Keratinocyte (primary cell): Measurements from ENCODE around the gene TBC1D5. TPM values are rescaled to one million over a fixed set of nuclear protein-coding genes. Genes with fewer than 3 reads are reported as not detected.

Experiments used
- DNase-seq: peaks from one replicate; pipeline ENCODE4 v3.0.0-alpha.2; 2011; ENCODE audit warnings: low read depth, missing footprints, low spot score
- FAIRE-seq: peaks from 2 replicates; lab custom pipeline; 2011; peaks lifted over from hg19 to GRCh38; lab: Jason Lieb, UNC
- H2AFZ ChIP-seq: 2 replicates; pipeline ENCODE4 v1.6.0; 2012; ENCODE audit warnings: low read length, control low read depth, inconsistent platforms; ENCODE audit not compliant: control insufficient read depth
- H3K27ac ChIP-seq: 2 replicates; pipeline ENCODE4 v1.5.1; 2011; ENCODE audit warnings: low read length; ENCODE audit not compliant: control insufficient read depth, insufficient read depth
- H3K27me3 ChIP-seq: 3 replicates; pipeline ENCODE4 v1.6.0; 2011; ENCODE audit warnings: low read length; ENCODE audit not compliant: control insufficient read depth, insufficient read depth; ENCODE audit errors: extremely low read depth
- H3K36me3 ChIP-seq, 2 experiments: 2 replicates in 1 of 2; 3 replicates in 1 of 2; pipeline ENCODE4 v1.5.1; 2011; ENCODE audit warnings: low read length in 2 of 2, mild to moderate bottlenecking in 1 of 2; ENCODE audit not compliant: control insufficient read depth in 2 of 2, insufficient read depth in 2 of 2; ENCODE audit errors: extremely low read depth in 1 of 2
- H3K4me1 ChIP-seq: 3 replicates; pipeline ENCODE4 v1.5.1; 2011; ENCODE audit warnings: low read length; ENCODE audit not compliant: control insufficient read depth, insufficient read depth; ENCODE audit errors: extremely low read depth
- H3K4me2 ChIP-seq: 3 replicates; pipeline ENCODE4 v1.6.0; 2011; ENCODE audit warnings: low read depth, low read length; ENCODE audit not compliant: control insufficient read depth, insufficient read depth; ENCODE audit errors: extremely low read depth
- H3K4me3 ChIP-seq, 3 experiments: fragments of 200-600 bp in 1 of 3; sonication (generic) in 1 of 3; 2 replicates in 2 of 3; 3 replicates in 1 of 3; pipeline ENCODE4 v1.5.1; 2011 to 2016; ENCODE audit warnings: low read length in 3 of 3, mild to moderate bottlenecking in 3 of 3, control low read depth in 2 of 3, inconsistent platforms in 1 of 3, low read depth in 1 of 3, mixed read lengths in 1 of 3, mixed run types in 1 of 3, moderate library complexity in 1 of 3; ENCODE audit not compliant: control insufficient read depth in 2 of 3, insufficient read depth in 2 of 3; ENCODE audit errors: extremely low read depth in 1 of 3
- H3K79me2 ChIP-seq: 2 replicates; pipeline ENCODE4 v1.6.0; 2012; ENCODE audit warnings: low read length; ENCODE audit not compliant: control insufficient read depth, insufficient read depth
- H3K9ac ChIP-seq: 3 replicates; pipeline ENCODE4 v1.6.0; 2011; ENCODE audit warnings: low read length; ENCODE audit not compliant: control insufficient read depth, insufficient read depth; ENCODE audit errors: extremely low read depth
- H3K9me1 ChIP-seq: 3 replicates; pipeline ENCODE4 v1.6.0; 2011; ENCODE audit warnings: low read length; ENCODE audit not compliant: control insufficient read depth, insufficient read depth; ENCODE audit errors: extremely low read depth
- H3K9me3 ChIP-seq: 2 replicates; pipeline ENCODE4 v1.5.1; 2012; ENCODE audit warnings: low read depth, low read length; ENCODE audit not compliant: control insufficient read depth
- H4K20me1 ChIP-seq: 3 replicates; pipeline ENCODE4 v1.6.0; 2011; ENCODE audit warnings: low read length; ENCODE audit not compliant: control insufficient read depth, insufficient read depth; ENCODE audit errors: extremely low read depth
- EZH2 ChIP-seq: IDR thresholded peaks from one replicate; pipeline ENCODE4 v1.6.1; 2012; ENCODE audit warnings: inconsistent platforms, mild to moderate bottlenecking, low read length, moderate library complexity
- dilution Hi-C: fragments of 300-500 bp; cut with MboI; formaldehyde crosslinking; loops from one replicate; pipeline ENCODE4 v1.7.0; 2020; ENCODE audit warnings: low sequenced_read_pairs; ENCODE audit not compliant: extremely low pct_ligation_motif_present
- polyA plus RNA-seq, 5 experiments: library from polyadenylated mRNA; depleted of rRNA in 3 of 5; stranded (reverse) in 3 of 5; stranded (forward) in 1 of 5; unstranded in 1 of 5; fragments of >200 nt; gene quantifications; 1 replicate in 1 of 5; 2 replicates in 3 of 5; 3 replicates in 1 of 5; pipeline versions ENCODE4 v1.2.1 to v1.2.3, GENCODE V29; 2011 to 2012; ENCODE audit warnings: missing spikeins in 2 of 5, low read depth in 1 of 5, low replicate concordance in 1 of 5
- TF ChIP-seq, protein P1 (sequence below), 3 experiments: IDR thresholded peaks in 1 of 3; conservative IDR thresholded peaks in 1 of 3; optimal IDR thresholded peaks in 1 of 3; 2 replicates in 2 of 3; 3 replicates in 1 of 3; pipeline versions ENCODE3 to v1.5.1; 2011; ENCODE audit warnings: low read length in 3 of 3, mild to moderate bottlenecking in 3 of 3, moderate library complexity in 2 of 3, control low read depth in 1 of 3, inconsistent platforms in 1 of 3; ENCODE audit not compliant: insufficient read depth in 2 of 3; ENCODE audit errors: extremely low read depth in 1 of 3

TBC1D5 gene
- polyA plus RNA-seq, 1 donor (not counting 4 experiments of a cell fraction or from before 2014, with no cell fraction given), result 25.8 TPM

GRCh38 chr3:17753632-17753992, 11.2 kb upstream of the TBC1D5 start:
- Histone ChIP-seq H3K9me3 (no peaks in the 10 kb centered on the region), H3K79me2 (no peaks in the 10 kb centered on the region), H3K4me1 (peaks cover 13% of the 10 kb centered on the region), H3K27ac (no peak overlapping the region), H3K4me3 (no peak overlapping the region), H3K36me3 (no peaks in the 10 kb centered on the region), H3K9me1 (no peaks in the 10 kb centered on the region), H4K20me1 (no peaks in the 10 kb centered on the region), H3K4me2 (no peak overlapping the region), H3K9ac (no peak overlapping the region), H2AFZ (no peak overlapping the region), H3K27me3 (no peaks in the 10 kb centered on the region)
- dilution Hi-C loops, result no loop called here
- TF ChIP-seq EZH2, result no peak
- TF ChIP-seq, protein P1, sequence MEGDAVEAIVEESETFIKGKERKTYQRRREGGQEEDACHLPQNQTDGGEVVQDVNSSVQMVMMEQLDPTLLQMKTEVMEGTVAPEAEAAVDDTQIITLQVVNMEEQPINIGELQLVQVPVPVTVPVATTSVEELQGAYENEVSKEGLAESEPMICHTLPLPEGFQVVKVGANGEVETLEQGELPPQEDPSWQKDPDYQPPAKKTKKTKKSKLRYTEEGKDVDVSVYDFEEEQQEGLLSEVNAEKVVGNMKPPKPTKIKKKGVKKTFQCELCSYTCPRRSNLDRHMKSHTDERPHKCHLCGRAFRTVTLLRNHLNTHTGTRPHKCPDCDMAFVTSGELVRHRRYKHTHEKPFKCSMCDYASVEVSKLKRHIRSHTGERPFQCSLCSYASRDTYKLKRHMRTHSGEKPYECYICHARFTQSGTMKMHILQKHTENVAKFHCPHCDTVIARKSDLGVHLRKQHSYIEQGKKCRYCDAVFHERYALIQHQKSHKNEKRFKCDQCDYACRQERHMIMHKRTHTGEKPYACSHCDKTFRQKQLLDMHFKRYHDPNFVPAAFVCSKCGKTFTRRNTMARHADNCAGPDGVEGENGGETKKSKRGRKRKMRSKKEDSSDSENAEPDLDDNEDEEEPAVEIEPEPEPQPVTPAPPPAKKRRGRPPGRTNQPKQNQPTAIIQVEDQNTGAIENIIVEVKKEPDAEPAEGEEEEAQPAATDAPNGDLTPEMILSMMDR (optimal IDR thresholded peaks at IDR 0.05 in 1 of 3, IDR thresholded peaks at IDR 0.05 in 1 of 3, conservative IDR thresholded peaks at IDR 0.05 in 1 of 3; ENCODE audit: extremely low read depth in 1 of 3, insufficient read depth in 2 of 3, low read length in 3 of 3), result no peak
- no peak for DNase-seq
- FAIRE-seq, result no peak

DNA sequence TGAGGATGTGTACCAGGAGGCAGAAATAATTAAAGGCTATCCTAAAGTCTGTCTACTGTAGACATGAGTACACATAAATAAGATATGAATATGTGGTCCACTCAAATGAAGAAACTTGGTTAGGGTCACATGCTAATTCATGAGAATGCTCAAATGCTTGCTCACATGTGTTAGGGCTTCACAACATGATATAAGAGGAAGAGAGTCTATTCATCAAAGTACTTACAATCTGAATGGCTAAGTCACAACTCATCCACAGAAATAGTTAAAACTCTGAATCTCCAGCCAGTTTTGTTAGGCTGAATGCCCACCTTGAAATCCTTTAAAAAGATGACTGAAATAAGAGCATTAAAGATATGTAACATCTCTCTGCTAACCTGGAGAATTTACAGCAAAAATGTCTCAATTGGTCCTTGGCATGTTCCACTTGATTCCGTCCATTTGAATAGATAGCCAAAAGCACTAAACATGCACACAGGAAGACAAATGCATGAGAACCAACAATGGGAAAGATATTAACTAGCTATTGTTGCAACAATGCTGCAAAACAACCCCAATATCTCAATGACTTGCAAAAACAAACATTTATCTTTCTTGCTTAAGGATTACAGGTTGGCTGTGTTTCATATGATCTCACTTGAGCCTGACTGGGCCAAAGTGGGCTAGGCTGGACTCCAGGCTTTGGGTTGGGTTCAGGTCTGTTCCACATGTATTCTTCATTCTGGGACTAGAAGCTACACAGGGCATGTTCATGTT, 10.6 kb upstream of the TBC1D5 start:
- dilution Hi-C loops, result no loop called here
- H3K4me2 ChIP-seq, result no peak overlapping the region
- no peaks in the 10 kb centered on the region for H3K36me3 ChIP-seq
- TF ChIP-seq EZH2, result no peak
- TF ChIP-seq, protein P1 (optimal IDR thresholded peaks at IDR 0.05 in 1 of 3, IDR thresholded peaks at IDR 0.05 in 1 of 3, conservative IDR thresholded peaks at IDR 0.05 in 1 of 3; ENCODE audit: extremely low read depth in 1 of 3, insufficient read depth in 2 of 3, low read length in 3 of 3), result no peak
- H3K27ac ChIP-seq, result no peak overlapping the region
- H3K79me2 ChIP-seq, result no peaks in the 10 kb centered on the region
- H3K4me1 ChIP-seq, result peaks cover 13% of the 10 kb centered on the region
- H3K9ac ChIP-seq, result no peak overlapping the region
- no peaks in the 10 kb centered on the region for H3K27me3 ChIP-seq
- no peak for DNase-seq
- no peaks in the 10 kb centered on the region for H3K9me1 ChIP-seq
- no peak overlapping the region for H3K4me3 ChIP-seq
- no peak overlapping the region for H2AFZ ChIP-seq
- FAIRE-seq, result no peak
- no peaks in the 10 kb centered on the region for H3K9me3 ChIP-seq
- H4K20me1 ChIP-seq, result no peaks in the 10 kb centered on the region
